Lower lobe of right lung (tissue), 2 donors: Measurements from ENCODE around the gene GAREM1. TPM values are rescaled to one million over a fixed set of nuclear protein-coding genes. Genes with fewer than 3 reads are reported as not detected.

Experiments used
- ATAC-seq, 2 donors: fragments of 200-7000 bp; cut with Tn5 transposase; one replicate each; pipeline ENCODE4 v1.9.1; 2020 to 2022; ENCODE audit warnings: mild to moderate bottlenecking in 2 of 2, moderate library complexity in 2 of 2
- DNase-seq: peaks from one replicate; pipeline ENCODE4 v3.0.0-alpha.2; 2020
- H3K27ac ChIP-seq: fragments of 200-600 bp; one replicate; pipeline ENCODE4 v1.8.0; 2022
- H3K27me3 ChIP-seq: fragments of 200-600 bp; one replicate; pipeline ENCODE4 v1.8.0; 2022; ENCODE audit warnings: low read depth
- H3K36me3 ChIP-seq: fragments of 200-600 bp; one replicate; pipeline ENCODE4 v1.8.0; 2022; ENCODE audit warnings: mild to moderate bottlenecking
- H3K4me1 ChIP-seq: fragments of 200-600 bp; one replicate; pipeline ENCODE4 v1.8.0; 2022
- H3K4me3 ChIP-seq: fragments of 200-600 bp; one replicate; pipeline ENCODE4 v1.8.0; 2022; ENCODE audit warnings: mild to moderate bottlenecking
- H3K9me3 ChIP-seq: fragments of 200-600 bp; one replicate; pipeline ENCODE4 v1.8.0; 2022
- intact Hi-C: fragments of 100-400 bp; cut with DNase I; formaldehyde crosslinking; loops from one replicate; pipeline ENCODE4 v1.11.0; 2022
- total RNA-seq: library from RNA; stranded (reverse); fragmentation: NEBNext Ultra II Directional; extraction: Animal tissue kit (Norgen Biotek cat#: 25700); gene quantifications from one replicate; pipeline ENCODE4 v1.2.1, GENCODE V29; 2021
- TF ChIP-seq, protein P1 (sequence below): fragments of 200-600 bp; IDR thresholded peaks from one replicate; pipeline ENCODE4 v1.8.0; 2022; ENCODE audit warnings: antibody characterized with exemption, mild to moderate bottlenecking
- donor health status: DM: no; HTN: yes; CAD: no; lungs with severe emphysema.

GAREM1 gene
- total RNA-seq, 1 donor from 2014 or later, result 10.3 TPM

DNA sequence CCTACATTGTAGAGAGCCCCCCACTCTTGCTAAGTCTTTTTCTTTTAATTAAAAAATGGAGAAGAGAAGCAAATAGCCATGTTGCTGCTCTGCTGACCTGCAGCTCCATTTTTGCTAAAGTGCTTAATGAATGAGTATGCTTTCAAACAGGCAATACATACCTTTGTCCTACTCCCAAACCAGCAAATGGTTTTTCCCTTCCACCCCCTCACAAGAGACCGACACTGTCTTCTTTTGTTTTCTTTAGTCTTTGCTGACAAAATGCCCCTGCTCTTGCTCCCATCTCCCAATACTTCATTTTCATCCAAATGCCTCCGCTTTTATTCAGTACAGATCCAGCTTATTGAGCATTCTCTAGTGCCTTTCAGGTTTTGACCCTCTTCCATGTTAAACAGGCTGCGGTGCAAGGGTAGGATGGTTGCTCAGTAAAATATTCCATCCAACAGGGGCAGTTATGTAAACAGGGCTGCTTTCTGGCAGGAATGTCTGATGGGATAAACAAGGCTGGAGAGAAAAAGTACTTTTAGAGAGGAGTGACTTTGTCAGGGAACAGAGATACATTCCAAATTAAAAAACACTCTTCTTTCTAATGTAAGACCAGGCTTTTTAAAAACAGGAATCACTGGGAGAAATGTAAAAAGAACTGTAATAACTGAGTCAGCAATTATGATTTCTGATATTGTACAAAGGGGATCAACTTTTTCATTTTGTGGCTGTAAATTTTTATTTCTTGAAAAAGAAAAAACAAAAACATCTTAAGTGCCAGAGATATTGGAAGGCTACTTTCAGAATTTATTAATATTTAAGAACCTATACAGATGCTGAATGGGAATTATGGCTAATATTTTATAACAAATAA lies 144.0 kb downstream of the GAREM1 start:
- Histone ChIP-seq H3K9me3 (no peaks in the 10 kb centered on the region), H3K27ac (no peak overlapping the region), H3K4me3 (no peak overlapping the region), H3K27me3 (no peaks in the 10 kb centered on the region), H3K4me1 (peaks cover 7% of the 10 kb centered on the region), H3K36me3 (no peaks in the 10 kb centered on the region)
- intact Hi-C loops, result no loop called here
- TF ChIP-seq, protein P1, sequence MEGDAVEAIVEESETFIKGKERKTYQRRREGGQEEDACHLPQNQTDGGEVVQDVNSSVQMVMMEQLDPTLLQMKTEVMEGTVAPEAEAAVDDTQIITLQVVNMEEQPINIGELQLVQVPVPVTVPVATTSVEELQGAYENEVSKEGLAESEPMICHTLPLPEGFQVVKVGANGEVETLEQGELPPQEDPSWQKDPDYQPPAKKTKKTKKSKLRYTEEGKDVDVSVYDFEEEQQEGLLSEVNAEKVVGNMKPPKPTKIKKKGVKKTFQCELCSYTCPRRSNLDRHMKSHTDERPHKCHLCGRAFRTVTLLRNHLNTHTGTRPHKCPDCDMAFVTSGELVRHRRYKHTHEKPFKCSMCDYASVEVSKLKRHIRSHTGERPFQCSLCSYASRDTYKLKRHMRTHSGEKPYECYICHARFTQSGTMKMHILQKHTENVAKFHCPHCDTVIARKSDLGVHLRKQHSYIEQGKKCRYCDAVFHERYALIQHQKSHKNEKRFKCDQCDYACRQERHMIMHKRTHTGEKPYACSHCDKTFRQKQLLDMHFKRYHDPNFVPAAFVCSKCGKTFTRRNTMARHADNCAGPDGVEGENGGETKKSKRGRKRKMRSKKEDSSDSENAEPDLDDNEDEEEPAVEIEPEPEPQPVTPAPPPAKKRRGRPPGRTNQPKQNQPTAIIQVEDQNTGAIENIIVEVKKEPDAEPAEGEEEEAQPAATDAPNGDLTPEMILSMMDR, result no peak
- DNase-seq (no peak), ATAC-seq (no peak)

GRCh38 chr18:32324181-32324580 lies 146.5 kb downstream of the GAREM1 start:
- H3K4me3 ChIP-seq, result no peak overlapping the region
- ATAC-seq (peak; percentile 23 to 35), DNase-seq (no peak)
- TF ChIP-seq, protein P1, result no peak
- intact Hi-C loops, result no loop called here
- H3K4me1 ChIP-seq, result peaks cover 7% of the 10 kb centered on the region
- H3K36me3 ChIP-seq, result no peaks in the 10 kb centered on the region
- no peaks in the 10 kb centered on the region for H3K9me3 ChIP-seq
- no peak overlapping the region for H3K27ac ChIP-seq
- H3K27me3 ChIP-seq, result no peaks in the 10 kb centered on the region

- ATAC-seq (no peak), DNase-seq (no peak)
- no peak overlapping the region for H3K4me3 ChIP-seq
- no peaks in the 10 kb centered on the region for H3K27me3 ChIP-seq
- TF ChIP-seq, protein P1, result no peak
- H3K36me3 ChIP-seq, result no peaks in the 10 kb centered on the region
- H3K9me3 ChIP-seq, result no peaks in the 10 kb centered on the region
- H3K27ac ChIP-seq, result no peak overlapping the region
- intact Hi-C loops, result no loop called here
- peaks cover 17% of the 10 kb centered on the region for H3K4me1 ChIP-seq
Measured at GRCh38 chr18:32321826-32322225, 148.9 kb downstream of the GAREM1 start.

GRCh38 chr18:32319084-32319483 lies 151.6 kb downstream of the GAREM1 start:
- TF ChIP-seq, protein P1, result no peak
- ATAC-seq, result peak in 1 of 2 donors; percentile 21
- Histone ChIP-seq H3K27ac (no peak overlapping the region), H3K4me1 (peaks cover 12% of the 10 kb centered on the region), H3K27me3 (no peaks in the 10 kb centered on the region), H3K9me3 (no peaks in the 10 kb centered on the region), H3K4me3 (no peak overlapping the region), H3K36me3 (no peaks in the 10 kb centered on the region)
- DNase-seq, result no peak
- intact Hi-C loops, result no loop called here

- Histone ChIP-seq H3K27ac (no peak overlapping the region), H3K27me3 (no peaks in the 10 kb centered on the region), H3K9me3 (no peaks in the 10 kb centered on the region), H3K36me3 (no peaks in the 10 kb centered on the region), H3K4me1 (peaks cover 12% of the 10 kb centered on the region), H3K4me3 (no peak overlapping the region)
- TF ChIP-seq, protein P1, result no peak
- DNase-seq, result no peak
- ATAC-seq, result no peak
- intact Hi-C loops, result no loop called here
Measured at GRCh38 chr18:32318581-32318980, 152.1 kb downstream of the GAREM1 start.
